22Rv1 (cell line): Measurements from ENCODE around the gene WDR64.

Source experiments
- H3K27ac ChIP-seq: fragments of 450-650 bp; 2 replicates; pipeline ENCODE4 v1.5.1; 2017
- ZFX ChIP-seq: fragments of 450-650 bp; IDR thresholded peaks from 2 replicates; pipeline ENCODE4 v1.6.1; 2017; ENCODE audit warnings: antibody characterized with exemption, borderline replicate concordance
- TF ChIP-seq, protein P1 (sequence below): fragments of 450-650 bp; IDR thresholded peaks from 2 replicates; pipeline ENCODE4 v1.5.1; 2017; ENCODE audit warnings: mild to moderate bottlenecking

The WDR64 gene

DNA sequence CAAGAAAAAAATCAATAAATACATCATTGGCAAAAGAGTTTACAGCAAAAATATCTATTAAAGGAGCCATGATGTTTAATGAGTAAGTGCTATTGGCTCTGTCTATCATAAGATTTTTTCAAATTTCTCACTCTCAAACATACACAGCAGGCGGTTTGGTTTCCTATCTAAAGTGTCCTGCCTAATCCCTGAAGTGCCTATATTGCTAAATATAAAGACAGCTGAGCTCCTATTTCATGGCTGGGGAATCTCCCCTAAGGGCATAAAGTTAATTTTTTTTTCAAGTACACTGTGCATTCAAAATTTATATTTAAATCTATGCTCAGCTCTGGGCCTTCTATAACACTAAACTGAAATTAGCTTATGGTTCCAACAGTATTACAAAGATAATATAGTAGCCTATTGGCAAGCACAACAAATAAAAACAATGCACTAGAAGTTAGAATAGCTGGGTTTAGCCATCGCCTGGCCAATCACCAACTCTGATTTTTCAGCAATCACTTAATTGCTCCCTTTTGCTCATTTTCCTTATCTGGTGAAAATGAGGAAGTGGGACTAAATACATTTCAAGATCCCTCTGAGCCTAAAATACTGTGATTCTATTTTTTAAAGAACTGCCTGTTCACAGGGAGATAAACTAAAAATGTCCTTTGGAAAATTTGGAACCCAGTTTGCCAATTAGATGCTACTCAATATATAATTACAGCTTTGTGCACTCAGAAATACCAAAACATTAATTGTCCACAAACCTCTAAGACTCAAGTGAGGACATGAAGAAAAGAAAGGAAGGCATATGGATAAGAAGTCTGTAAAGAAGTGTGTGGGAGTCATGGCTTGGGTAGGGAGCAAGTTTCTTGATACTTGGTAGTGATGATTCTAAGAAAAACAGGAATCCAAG is 62.5 kb downstream of the WDR64 start:
- no peak for TF ChIP-seq ZFX
- TF ChIP-seq, protein P1, sequence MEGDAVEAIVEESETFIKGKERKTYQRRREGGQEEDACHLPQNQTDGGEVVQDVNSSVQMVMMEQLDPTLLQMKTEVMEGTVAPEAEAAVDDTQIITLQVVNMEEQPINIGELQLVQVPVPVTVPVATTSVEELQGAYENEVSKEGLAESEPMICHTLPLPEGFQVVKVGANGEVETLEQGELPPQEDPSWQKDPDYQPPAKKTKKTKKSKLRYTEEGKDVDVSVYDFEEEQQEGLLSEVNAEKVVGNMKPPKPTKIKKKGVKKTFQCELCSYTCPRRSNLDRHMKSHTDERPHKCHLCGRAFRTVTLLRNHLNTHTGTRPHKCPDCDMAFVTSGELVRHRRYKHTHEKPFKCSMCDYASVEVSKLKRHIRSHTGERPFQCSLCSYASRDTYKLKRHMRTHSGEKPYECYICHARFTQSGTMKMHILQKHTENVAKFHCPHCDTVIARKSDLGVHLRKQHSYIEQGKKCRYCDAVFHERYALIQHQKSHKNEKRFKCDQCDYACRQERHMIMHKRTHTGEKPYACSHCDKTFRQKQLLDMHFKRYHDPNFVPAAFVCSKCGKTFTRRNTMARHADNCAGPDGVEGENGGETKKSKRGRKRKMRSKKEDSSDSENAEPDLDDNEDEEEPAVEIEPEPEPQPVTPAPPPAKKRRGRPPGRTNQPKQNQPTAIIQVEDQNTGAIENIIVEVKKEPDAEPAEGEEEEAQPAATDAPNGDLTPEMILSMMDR = no peak
- no peak overlapping the region for H3K27ac ChIP-seq

DNA sequence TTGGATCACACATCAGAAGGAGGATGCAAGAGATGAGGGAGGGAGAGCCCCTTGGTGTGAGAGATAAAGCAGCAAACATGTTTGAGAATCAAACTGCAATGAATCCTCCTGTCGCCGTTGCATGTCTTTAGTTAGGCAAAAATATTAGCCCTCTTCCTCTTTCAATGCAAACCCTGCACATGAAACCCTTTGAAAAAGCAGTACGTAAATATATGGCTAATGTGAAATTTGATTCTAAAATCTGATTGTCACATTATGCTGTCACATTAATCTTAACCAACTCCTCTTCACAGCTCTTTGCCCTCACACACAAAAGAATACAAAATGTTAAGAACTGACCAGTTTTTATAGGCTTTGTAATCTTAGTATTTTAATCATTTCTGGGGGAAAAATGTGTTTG is 63.4 kb downstream of the WDR64 start:
- no peak overlapping the region for H3K27ac ChIP-seq
- TF ChIP-seq ZFX = no peak
- TF ChIP-seq, protein P1 = no peak

DNA sequence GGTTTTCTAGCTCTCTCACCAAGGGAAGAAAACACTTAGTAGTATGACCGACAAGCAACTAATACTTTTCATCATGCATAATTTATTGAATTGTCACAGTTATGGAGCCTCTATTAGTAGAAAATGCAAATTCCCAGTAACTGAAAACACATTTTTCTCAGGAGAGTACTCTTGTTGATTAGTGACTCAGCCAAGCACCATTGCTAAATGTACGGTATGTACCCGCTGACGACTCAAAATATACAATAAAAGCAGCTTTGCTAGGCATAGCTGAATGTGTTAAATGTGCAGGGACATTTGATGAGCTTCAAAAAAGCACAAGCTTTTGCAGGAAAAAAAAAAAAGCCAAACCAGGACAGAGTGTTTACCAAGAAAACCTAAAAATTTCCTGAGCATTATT is 63.9 kb downstream of the WDR64 start:
- TF ChIP-seq ZFX = no peak
- TF ChIP-seq, protein P1 = no peak
- no peak overlapping the region for H3K27ac ChIP-seq

DNA sequence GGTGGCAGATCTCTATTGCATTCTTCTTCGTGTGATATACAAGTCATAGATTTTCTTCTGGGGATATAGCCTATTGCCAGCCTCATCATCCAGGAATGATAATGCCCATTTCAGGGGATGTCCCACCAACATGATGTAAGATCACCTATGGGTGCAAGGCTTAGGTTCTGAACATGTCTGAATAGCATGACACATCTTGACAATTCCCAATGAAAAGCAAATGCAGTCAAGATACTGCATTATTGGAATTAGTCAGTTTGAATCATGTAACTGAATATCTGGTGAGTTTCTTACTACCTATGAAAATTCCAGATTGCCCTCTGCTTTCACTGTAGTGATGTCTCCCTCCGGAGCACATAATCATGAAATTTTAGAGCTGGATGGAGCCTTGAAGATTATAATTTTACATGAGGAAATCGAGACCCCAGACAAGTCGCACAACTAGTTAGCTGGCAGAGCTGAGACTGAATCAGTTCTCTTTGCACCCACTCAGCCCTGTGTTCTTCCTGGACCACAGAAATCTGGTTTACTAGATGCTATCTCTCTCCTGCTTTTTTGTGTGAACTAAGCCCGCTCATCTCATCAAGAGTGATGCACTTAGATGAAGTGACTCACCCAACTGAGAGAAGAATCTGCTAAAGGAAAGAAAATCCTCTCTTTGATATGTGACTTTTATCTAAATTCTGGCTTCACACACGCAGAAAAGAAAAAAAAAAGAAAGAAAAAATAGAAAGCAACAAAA is 65.0 kb downstream of the WDR64 start:
- no peak overlapping the region for H3K27ac ChIP-seq

DNA sequence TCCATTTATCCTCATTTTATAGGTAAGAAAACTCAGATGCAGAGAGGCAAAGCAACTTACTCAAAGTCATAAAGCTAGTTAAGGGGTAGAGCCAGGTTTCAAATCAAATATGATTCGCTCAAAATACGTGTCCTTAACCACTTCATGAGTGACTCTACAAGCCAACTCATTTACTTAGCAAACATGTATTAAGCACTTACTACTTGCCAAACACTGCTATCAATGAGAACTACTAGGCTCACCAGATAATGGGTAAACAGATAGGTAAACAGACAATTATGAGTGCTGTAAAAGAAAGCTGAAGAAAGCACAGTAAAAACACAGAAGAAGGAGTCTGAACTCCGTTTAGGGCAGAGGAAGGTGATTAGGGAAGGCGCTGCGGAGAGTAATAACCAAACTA is 65.9 kb downstream of the WDR64 start:
- no peak for TF ChIP-seq ZFX
- TF ChIP-seq, protein P1 = no peak
- no peak overlapping the region for H3K27ac ChIP-seq

More for the DNA sequence above, 65.0 kb downstream of the WDR64 start:
- no peak for TF ChIP-seq ZFX
- TF ChIP-seq, protein P1 = no peak

DNA sequence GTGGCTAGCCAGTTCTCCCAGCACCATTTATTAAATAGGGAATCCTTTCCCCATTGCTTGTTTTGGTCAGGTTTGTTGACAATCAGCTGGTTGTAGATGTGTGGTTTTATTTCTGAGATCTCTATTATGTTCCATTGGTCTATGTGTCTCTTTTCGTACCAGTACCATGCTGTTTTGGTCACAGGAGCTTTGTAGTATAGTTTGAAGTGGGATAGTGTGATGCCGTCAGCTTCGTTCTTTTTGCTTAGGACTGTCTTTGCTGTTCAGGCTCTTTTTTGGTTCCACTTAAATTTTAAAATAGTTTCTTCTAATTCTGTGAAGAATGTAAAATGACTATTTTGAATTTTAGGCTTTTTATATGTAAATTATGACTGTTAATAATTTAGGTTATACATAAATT is 68.9 kb downstream of the WDR64 start:
- TF ChIP-seq, protein P1 = no peak
- TF ChIP-seq ZFX = no peak

DNA sequence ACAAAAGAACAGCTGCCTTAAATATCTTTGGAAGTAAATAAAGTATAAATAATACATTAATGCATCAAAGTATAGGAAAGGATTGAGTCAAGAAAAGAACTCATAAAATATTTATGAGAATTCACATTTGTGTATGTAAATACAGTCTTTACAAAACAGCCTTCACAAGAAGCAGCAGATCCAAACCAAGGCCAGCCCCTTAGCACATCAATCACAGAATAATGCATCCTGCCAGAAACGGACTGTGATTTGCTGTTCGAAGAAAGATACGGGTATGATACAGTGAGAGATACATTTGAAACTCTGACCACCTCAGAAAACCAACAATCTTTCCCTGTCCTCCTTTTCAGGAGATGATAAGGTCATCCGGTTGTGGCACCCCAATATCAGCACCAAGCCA is 70.9 kb downstream of the WDR64 start:
- TF ChIP-seq ZFX = no peak
- TF ChIP-seq, protein P1 = no peak
- H3K27ac ChIP-seq = no peak overlapping the region

More for the DNA sequence above, 68.9 kb downstream of the WDR64 start:
- H3K27ac ChIP-seq = no peak overlapping the region
